ENCODE data around the gene LRBA. TPM values are rescaled to one million over a fixed set of nuclear protein-coding genes. Genes with fewer than 3 reads are reported as not detected.

LRBA gene
- polyA plus RNA-seq, 1 experiment: 23.4 TPM

DNA sequence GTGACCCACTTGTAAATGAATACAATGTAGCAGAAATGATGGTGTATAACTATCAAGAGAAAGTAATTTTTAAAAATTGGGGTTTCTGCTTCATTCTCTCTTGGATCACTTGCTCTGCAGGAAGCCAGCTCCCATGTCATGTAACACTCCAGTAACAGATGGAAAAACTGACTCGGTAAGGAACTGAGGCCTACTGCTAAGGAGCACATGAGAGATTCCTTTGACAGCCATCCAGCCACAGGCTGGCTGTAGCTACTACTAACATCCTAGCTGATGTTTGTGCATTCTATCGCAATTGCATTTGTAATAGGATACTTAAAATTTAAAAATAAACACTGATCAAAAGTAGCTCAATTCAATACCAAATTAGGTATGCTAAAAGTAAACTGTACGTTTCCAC is 535.4 kb downstream of the LRBA start:
- DNase-seq (ENCODE audit: low read depth, low spot score): peak; percentile 30
- H3K9me3 ChIP-seq (ENCODE audit: control insufficient read depth, insufficient read depth, low read length): no peaks in the 10 kb centered on the region
- CTCF ChIA-PET: interaction anchor here (1.0 kb wide), 1 partner anchor 1978 kb away, joined by 6 read pairs; no protein-coding TSS in a partner anchor
- TF ChIP-seq, protein P1, sequence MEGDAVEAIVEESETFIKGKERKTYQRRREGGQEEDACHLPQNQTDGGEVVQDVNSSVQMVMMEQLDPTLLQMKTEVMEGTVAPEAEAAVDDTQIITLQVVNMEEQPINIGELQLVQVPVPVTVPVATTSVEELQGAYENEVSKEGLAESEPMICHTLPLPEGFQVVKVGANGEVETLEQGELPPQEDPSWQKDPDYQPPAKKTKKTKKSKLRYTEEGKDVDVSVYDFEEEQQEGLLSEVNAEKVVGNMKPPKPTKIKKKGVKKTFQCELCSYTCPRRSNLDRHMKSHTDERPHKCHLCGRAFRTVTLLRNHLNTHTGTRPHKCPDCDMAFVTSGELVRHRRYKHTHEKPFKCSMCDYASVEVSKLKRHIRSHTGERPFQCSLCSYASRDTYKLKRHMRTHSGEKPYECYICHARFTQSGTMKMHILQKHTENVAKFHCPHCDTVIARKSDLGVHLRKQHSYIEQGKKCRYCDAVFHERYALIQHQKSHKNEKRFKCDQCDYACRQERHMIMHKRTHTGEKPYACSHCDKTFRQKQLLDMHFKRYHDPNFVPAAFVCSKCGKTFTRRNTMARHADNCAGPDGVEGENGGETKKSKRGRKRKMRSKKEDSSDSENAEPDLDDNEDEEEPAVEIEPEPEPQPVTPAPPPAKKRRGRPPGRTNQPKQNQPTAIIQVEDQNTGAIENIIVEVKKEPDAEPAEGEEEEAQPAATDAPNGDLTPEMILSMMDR (IDR thresholded peaks at IDR 0.05; ENCODE audit: low read depth, low read length): no peak
- H3K27ac ChIP-seq (ENCODE audit: low read depth, low read length): no peak overlapping the region
- H3K4me3 ChIP-seq (ENCODE audit: low read depth, low read length): no peak overlapping the region
- POLR2A ChIA-PET: no interaction called here
- H3K27me3 ChIP-seq (ENCODE audit: control insufficient read depth, insufficient read depth, low read length): no peaks in the 10 kb centered on the region

DNA sequence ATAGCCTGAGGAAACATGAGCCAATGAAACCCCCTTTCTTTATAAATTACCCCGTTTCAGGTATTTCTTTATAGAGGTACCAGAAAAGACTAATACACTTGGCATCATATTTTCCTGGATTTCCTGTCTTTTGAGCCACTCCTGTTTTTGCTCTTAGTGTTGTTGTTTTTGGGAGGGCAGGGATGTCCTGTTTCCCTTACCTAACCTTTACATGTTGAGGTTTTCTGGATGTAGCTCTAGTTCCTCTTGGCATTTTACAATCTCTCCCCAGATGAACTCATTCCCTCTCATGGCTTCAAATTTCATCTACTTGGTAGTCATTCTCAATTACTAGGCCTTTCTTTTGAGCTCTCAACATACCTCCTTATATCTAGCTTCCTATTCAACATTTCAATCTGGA is 537.2 kb downstream of the LRBA start:
- Histone ChIP-seq H3K9me3 (ENCODE audit: control insufficient read depth, insufficient read depth, low read length) (no peaks in the 10 kb centered on the region), H3K4me3 (ENCODE audit: low read depth, low read length) (no peak overlapping the region), H3K27ac (ENCODE audit: low read depth, low read length) (no peak overlapping the region), H3K27me3 (ENCODE audit: control insufficient read depth, insufficient read depth, low read length) (no peaks in the 10 kb centered on the region)
- POLR2A ChIA-PET: no interaction called here
- DNase-seq (ENCODE audit: low read depth, low spot score): no peak
- CTCF ChIA-PET: interaction anchor here (1.1 kb wide), 1 partner anchor 389 kb away, joined by 3 read pairs; no protein-coding TSS in a partner anchor
- TF ChIP-seq, protein P1 (IDR thresholded peaks at IDR 0.05; ENCODE audit: low read depth, low read length): no peak

DNA sequence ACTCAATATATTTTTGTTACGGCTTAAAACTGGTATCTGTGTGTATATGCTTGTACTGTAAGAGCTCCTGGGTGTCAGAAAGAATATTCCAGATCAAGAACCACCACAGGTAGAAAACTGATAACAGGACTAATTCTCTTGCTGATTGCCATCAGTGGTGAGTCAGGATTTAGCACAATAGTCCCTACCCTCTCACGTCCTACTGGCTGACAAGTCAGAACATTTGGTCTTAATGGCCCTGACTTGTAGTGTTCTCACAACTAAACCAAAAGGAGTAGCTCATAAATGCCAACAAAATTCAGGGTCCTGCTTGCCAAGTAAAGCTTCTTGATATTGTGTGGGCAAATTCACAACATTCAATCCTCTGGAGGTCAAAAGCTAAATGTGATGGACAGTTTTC is 538.3 kb downstream of the LRBA start:
- H3K9me3 ChIP-seq (ENCODE audit: control insufficient read depth, insufficient read depth, low read length): no peaks in the 10 kb centered on the region
- no peak for DNase-seq (ENCODE audit: low read depth, low spot score)
- H3K27ac ChIP-seq (ENCODE audit: low read depth, low read length): no peak overlapping the region
- H3K4me3 ChIP-seq (ENCODE audit: low read depth, low read length): no peak overlapping the region
- TF ChIP-seq, protein P1 (IDR thresholded peaks at IDR 0.05; ENCODE audit: low read depth, low read length): no peak
- POLR2A ChIA-PET: no interaction called here
- no peaks in the 10 kb centered on the region for H3K27me3 ChIP-seq (ENCODE audit: control insufficient read depth, insufficient read depth, low read length)
- CTCF ChIA-PET: interaction anchor here (1.1 kb wide), 1 partner anchor 14 kb away, joined by 3 read pairs; no protein-coding TSS in a partner anchor

DNA sequence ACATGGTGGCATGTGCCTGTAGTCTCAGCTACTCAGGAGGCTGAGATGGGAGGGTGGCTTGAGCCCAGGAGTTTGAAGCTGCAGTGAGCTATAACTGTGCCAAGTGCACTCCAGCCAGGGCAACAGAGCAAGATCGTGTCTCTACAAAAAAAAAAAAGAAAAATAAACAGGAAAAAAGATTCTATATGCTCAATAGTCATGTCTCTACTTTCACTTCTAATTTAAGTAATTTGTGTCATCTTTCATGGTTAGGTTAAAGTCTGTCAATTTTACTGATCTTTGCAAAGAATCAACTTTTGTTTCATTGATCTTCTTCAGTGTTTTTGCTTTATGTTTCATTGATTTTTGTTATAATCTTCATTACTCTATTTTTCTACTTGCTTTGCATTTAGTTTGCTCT is 539.3 kb downstream of the LRBA start:
- CTCF ChIA-PET: no interaction called here

DNA sequence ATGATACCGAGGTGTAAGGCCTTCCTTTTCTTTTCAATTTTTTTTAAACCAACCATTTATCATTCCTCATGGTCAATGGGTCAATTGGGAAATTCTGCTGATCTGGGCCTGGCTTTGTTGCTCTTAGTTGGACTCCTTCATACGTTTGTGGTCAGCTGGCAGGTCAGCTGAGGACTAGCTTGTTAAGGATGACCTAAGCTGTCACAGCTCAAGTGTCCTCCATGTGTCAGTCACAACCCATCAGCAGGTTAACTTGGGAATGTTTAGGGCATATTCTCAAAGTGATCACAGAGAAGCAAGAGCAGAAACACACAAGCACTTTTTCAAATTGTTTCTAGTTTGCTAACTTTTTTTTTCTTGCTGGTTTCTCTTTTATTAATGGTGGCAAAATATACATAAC is 550.6 kb downstream of the LRBA start:
- POLR2A ChIA-PET: no interaction called here
- TF ChIP-seq, protein P1 (IDR thresholded peaks at IDR 0.05; ENCODE audit: low read depth, low read length): no peak
- H3K9me3 ChIP-seq (ENCODE audit: control insufficient read depth, insufficient read depth, low read length): no peaks in the 10 kb centered on the region
- no peak for DNase-seq (ENCODE audit: low read depth, low spot score)
- CTCF ChIA-PET: no interaction called here
- no peak overlapping the region for H3K27ac ChIP-seq (ENCODE audit: low read depth, low read length)
- no peak overlapping the region for H3K4me3 ChIP-seq (ENCODE audit: low read depth, low read length)
- H3K27me3 ChIP-seq (ENCODE audit: control insufficient read depth, insufficient read depth, low read length): no peaks in the 10 kb centered on the region

More for the DNA sequence above, 539.3 kb downstream of the LRBA start:
- no peak overlapping the region for H3K27ac ChIP-seq (ENCODE audit: low read depth, low read length)
- no peak overlapping the region for H3K4me3 ChIP-seq (ENCODE audit: low read depth, low read length)
- no peak for DNase-seq (ENCODE audit: low read depth, low spot score)
- TF ChIP-seq, protein P1 (IDR thresholded peaks at IDR 0.05; ENCODE audit: low read depth, low read length): no peak
- no peaks in the 10 kb centered on the region for H3K9me3 ChIP-seq (ENCODE audit: control insufficient read depth, insufficient read depth, low read length)
- H3K27me3 ChIP-seq (ENCODE audit: control insufficient read depth, insufficient read depth, low read length): no peaks in the 10 kb centered on the region
- POLR2A ChIA-PET: no interaction called here

Measured in AG04450 (cell line).